GM20431 (cell line): ENCODE data around the gene SLC14A1.

Experiments used
- in situ Hi-C: fragments of 300-500 bp; cut with MseI, MboI; formaldehyde crosslinking; loops from one replicate; pipeline ENCODE4 v1.15.0; 2020; ENCODE audit warnings: low sequenced_read_pairs; ENCODE audit not compliant: unreplicated experiment

SLC14A1 gene

DNA sequence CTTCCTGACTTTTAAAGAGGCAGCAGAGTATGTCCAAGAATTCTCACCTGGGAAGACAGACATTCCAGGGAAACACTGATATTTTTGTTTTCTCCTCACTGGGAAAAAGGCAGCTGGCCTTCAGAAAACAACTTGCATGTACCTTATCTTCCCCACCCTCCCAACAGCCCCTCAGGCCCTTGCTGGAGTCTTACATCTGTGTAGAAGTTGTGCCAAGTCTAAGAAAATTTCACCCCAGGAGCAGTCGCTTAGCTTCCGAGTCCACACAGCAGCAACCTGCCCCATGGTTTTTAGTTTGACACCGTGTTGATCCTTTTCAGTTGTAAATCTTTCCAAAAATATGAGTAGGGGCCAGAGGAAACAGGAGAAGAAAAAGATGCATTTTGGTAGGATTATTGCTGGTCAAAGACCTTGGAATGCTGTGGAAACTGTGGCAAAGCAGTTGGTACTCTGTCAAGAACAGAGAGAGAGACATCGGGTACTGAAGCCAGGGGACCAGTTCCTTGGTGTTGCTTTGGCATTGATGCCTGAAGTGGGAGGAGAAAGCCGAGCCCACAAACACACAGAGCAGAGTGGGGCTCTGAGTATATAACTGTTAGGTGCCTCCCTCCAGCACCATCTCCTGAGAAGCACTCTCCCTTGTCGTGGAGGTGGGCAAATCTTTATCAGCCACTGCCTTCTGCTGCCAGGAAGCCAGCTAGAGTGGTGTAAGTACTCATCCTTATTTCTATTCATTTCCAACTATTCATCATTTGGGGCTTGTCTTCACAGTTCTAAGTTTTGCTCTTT lies at the start of gene SLC14A1:
Gene SLC14A1, plus strand, starts transcription at position 615 of the 789 bp plus-strand sequence. CDS start 6,140 bp downstream, outside the sequence.
- in situ Hi-C loops: no loop called here

DNA sequence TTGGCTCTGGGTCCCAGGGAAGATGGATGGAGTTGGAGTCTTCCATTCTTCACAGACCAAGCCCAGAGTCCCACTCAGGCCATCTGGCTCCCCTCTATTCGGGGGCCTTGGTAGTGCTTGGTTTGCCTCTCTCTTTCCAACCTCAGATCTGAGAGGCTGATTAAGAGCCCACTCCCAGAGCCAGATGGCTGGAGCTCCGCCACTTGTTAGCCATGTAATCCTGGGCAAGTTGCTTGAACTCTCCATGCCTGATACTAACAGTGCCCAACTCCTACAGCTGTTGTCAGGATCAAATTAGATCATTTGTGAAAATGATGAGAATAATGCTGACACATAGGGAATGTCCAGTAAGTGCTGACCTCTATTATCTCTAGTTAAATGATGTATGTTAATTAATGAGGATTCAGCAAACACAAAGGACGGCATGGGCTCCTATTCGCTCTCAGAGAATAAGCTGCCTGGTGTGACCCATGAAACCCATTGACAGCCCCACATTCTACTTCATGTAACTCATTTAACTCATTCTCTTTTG lies 46.6 kb upstream of the SLC14A1 start:
- in situ Hi-C loops: no loop called here

DNA sequence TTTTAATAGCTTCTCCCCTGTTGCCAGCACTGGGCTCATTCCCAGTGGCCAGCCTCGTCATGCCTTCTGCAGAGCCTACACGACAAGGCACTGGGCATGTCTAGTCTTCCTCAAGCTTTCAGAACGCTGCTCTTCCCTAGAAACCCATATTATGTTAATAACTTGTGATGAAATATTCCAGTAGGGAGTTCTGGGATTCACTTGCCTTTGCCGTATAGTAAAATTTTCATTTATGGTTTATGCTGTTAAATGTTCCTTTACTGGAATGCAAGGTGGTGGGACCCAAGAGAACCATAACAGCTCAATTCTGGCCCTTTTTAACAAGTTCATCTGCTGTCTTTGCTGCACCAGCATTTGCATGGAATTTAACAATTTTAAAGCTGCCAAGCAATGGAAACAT lies 45.5 kb upstream of the SLC14A1 start:
- in situ Hi-C loops: no loop called here

DNA sequence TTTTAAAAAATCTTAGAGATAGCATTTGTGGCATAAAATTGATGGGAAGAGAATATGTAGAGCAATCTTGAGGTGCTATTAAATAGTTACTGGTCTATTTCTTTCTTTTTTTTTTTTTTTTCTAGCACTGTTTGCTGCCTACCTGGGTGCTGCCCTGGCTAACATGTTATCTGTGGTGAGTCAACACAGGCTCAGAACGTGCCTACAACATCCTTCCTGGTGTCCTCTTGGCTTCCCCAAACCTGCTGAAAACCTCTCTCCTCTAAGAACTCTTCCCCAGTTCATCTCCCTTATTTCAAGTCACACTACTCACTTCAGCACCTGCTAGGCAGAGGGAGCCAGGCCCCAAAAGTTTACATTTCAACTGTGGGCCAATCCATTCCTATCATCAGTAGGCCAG lies 45.1 kb upstream of the SLC14A1 start:
- in situ Hi-C loops: no loop called here

DNA sequence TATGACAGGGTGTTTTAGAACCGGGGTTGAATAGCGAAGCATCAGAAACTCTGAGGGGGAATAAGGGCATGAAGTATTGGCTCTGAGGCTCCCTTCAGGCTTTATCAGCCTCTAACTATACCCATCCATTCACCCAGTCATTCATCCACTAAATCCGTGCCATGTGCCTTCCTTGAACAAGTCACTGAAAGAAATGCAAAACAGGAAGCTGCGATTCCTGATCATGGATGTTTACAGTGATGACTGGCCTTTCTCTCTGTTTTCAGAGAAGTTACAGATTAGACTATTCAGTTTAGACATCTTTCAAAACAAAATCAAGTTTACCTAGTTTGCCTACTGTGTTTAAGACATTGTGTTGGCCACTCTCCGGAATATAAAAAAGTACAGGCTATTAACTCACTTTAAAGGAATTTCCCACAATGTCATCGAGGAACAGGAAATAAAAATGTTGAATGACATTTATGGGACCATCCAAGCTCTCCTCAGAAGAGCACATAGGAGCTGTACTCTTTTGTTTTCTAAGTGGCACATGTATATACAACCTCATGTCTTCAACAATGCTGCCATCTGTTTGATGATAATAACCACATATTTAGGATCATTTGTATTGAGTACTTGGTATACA lies 43.8 kb upstream of the SLC14A1 start:
- in situ Hi-C loops: no loop called here

DNA sequence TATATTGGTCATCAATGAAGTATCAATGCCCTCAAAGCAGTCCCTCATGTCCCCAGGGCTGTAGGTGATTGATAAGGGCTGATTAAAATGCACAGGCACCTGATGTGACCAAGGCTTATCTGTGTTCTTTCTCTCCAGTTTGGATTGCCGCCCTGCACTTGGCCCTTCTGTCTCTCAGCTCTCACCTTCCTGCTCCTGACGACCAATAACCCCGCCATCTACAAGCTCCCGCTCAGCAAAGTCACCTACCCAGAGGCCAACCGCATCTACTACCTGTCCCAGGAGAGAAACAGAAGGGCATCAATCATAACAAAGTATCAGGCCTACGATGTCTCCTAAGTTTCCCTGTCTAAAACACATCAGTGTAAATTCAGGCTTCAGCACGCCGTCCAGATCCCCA lies 41.8 kb upstream of the SLC14A1 start:
- in situ Hi-C loops: no loop called here

DNA sequence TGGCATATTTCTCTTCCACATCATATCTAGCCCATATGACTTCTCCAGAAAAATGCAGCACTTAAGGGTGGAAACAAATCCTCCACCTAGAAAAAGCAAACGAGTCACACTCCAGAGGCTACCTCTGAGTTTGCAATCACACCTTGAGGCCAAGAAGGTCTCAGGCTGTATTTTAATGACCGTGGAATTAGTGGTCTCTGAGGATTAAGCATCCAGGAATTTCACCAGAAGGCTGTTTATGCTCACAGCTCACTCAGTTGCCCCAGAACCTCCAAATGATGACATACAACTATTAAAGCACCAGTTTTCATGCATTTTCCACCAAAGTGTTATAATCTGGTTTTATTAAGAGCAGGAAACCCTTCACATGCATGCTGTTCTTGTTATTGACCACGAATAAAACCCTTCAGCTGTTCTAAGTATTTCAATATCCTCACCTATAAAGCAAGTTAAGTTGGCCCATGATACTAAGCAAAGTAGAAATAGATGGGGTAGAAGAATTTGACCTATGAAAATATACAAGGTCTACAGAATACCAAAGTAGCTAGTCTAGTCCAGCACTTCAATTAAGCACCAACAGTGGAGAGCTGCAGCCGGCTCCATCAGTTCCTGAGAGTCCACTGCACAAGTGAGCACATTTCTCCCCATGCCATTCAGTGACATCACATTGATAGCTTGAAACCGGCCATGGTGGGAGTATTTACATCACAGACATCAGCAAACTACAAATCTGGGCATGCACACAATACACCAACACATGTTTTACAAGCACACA lies 39.5 kb upstream of the SLC14A1 start:
- in situ Hi-C loops: no loop called here

DNA sequence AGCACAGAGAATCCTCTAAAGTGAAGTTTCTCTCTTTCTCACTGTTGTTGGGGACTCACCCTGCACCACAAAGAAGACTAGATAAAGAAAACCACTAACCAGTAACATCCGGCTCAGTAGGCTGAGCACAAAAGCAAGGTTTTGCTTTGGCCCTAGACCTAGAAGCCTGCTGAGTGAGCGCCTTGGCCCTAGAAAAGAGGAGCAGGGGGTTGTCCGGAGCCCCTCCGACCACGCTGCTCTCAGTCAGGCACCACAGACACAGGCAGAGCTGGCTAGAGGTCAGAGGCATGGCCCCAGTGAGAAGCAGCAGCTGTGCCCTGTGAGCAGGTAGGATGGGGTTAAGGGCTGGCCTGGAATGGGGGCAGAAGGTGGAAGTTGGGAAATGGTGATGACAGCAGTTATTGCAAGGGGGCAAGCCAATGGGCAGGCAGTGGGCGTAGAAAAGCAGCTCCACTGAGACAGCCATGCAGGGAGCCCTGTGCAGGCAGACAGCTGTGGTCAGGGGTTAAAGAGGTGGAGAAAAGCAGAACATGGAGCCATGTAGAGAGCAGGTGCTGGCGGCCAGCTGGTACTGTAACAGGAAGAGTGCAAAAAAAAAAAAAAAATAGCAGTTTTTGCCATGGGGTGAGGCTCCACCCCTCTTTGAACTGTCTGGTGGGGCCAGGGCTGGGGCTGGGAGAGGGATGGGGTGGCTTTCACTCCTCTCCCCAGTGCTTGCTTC lies 36.9 kb upstream of the SLC14A1 start:
- in situ Hi-C loops: no loop called here

DNA sequence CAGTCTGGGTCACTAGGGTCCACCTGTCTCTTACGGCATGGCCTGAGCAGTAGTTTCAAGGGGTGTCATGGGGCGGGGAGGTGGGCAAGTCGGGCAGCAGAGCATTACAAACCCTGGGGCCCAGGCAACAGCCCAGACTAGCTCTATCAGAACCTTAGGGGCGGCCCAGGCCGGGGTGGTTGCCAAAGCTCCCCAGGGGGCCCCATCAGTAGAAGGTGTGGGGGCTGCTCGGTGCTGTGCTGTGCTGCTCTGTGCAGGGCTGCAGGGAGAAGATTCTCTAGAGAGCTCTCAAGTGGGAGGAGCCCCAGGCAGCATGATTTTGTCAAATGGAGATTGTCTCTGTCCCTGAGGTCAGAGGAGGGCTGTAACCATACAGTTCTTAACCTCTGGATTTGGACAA lies 36.4 kb upstream of the SLC14A1 start:
- in situ Hi-C loops: no loop called here

DNA sequence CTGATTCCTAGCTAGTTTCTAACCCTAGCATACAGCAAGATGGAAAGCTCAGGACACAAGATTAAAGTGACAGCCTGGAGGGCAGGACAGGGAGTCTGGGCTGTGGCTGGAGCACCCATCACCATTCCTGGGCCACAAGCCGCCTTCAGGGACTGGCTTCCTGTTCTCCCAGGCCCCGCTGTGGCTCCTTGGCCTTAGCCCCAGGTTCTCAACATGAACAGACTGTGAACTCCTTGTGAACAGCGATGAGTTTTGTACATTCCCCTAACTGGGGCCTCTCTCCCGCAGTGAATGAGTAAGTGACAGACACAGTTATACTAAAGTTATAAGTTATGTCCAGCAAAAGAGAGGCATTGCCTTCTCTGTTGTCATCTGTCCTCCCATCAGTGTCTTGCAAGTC lies 35.9 kb upstream of the SLC14A1 start:
- in situ Hi-C loops: no loop called here

DNA sequence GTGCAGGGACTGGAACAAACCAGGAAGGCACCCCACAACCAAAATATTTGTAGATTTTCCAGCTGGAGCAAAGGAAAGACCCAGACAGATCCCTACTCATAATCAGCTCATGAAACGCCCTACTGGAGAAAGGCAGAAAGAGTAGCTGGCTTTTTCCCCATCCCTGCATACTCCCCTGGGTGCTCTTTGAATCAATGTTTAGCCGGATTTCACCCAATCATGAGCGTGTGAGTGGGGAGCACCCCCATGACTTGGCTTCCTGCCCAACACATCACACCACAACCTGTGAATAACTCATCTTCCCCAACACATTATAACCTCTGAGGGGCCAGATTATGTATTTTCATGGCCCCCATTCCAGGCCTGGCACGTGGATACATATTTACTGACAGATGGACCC lies 35.1 kb upstream of the SLC14A1 start:
- in situ Hi-C loops: no loop called here

DNA sequence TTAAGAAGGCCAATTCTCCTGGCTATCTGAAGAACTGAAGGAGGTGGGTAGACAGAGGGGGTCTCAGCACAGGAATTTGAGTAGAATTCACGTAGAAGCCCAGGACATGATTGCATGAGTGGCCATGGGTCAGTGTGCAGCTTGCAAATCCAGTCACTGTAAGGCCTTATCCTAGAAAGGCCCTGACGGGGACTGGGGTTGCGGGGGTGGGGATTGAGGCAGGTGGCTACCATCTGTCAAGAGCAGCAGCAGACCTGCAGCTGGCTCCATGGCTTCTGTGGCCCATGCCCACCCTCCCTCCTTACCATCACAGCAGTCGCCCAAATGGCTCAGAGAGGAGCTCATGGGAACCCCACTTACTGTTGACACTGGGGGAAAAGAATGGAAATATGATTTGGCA lies 34.6 kb upstream of the SLC14A1 start:
- in situ Hi-C loops: no loop called here

DNA sequence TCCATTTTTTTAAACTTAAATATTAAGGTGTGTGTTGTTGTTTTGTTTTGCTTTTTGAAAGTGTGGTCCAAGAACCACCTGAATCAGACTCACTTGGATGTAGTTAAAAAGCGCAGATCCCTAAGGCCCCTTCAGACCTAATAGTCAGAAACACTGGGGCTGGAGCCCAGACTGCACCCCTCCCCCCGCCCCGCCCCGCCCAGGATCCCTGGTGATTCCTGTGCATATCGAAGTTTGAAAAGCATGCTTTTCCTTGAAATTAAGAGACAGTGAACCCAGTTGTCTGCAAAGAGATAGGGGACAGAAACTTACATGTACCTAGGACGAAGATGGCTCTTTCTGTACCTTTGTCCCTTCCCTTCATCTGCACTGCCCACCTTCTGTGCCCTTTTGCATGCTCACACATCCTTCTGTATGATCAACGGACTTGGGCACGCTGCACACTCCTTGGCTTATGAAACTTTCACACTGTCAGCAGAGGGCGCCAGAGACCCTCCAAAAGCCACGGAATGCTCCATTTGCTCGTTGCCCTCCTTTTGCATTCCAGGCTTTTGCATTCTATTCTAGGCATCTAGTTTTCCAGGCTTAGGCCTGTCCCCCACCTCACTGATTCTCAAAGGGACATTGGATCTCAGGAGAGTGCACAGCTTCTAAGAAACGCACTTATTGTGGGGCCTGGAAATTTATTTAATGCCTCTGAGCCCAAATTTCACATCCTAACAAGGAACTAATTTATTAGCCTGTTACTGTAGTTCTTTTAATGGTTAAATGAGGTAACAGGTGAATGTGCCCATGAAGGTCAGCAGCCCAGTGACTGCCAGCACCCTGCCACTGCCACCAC lies 32.8 kb upstream of the SLC14A1 start:
- in situ Hi-C loops: no loop called here

DNA sequence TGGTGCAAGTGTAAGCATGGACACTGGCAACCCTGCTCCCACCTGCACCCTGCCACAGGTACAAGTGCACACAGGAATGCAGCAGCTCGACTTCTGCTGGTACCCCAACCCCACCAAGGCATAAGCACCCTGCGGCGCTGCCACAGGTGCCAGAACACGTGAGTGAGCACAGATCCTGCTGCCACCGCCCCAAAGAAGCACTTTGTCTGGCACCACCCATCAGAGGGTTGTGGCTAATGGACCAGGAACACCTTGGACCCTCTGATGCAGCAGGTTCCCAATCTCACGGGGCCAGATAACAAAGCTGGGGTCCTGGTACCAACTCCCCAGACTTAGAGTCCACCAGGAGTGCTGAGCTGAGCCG lies 32.2 kb upstream of the SLC14A1 start:
- in situ Hi-C loops: no loop called here

DNA sequence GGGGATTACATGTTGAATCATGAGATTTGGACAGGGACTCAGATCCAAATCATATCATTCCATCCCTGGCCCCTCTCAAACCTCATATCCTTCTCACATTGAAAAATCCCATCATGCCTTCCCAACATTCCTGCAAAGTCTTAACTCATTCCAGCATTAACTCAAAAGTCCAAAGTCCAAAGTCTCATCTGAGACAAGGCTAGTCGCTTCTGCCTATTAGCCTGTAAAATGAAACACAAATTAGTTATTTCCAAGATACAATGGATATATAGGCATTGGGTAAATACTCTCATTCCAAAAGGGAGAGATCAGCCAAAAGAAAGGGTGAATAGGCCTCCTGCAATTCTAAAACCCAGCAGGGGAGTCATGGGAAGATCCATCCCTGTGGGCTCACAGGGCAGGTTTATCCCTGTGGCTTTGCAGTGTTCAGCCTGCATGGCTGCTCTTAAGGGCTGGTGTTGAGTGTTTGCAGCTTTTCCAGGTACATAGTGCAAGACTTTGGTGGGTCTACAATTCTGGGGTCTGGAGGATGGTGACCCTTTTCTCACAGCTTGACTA lies 21.2 kb upstream of the SLC14A1 start:
- in situ Hi-C loops: no loop called here

DNA sequence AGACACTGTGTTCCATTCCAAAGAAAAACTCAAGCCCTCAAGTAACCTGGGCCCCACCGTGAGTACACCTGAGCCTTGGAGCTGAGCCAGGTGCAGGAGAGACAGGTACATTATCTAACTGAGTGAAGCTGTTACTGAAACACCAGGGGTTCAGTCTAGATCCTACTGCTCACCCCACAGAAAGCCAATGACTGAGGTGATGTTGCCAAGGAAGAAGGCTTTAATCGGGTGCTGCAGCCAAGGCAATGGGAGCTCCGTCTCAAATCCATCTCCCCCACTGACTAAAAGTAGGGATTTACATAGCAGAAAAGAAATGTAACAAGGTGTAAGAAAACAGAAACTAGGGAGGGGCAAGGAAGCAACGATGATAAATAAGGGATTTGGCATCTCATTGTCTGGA lies 15.2 kb upstream of the SLC14A1 start:
- in situ Hi-C loops: no loop called here

DNA sequence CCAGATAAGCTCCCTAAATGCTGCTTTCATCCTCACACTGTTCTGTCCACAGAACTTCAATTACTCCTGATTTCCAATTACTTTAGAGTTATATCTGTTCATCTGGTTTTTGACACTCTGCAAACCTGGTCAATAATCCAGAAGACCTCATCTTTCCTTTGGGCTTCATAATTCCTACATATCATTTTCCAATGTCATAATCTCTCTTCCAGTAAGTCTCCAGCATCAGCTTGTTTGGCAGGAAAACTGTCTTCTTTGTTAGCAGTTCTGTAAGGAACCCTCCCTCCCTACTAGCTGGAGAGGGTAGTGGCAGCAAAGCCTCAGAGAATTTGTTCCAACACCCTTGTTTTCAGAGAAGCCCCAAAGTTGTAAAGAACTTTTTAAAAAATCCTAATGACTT lies 11.9 kb upstream of the SLC14A1 start:
- in situ Hi-C loops: no loop called here

DNA sequence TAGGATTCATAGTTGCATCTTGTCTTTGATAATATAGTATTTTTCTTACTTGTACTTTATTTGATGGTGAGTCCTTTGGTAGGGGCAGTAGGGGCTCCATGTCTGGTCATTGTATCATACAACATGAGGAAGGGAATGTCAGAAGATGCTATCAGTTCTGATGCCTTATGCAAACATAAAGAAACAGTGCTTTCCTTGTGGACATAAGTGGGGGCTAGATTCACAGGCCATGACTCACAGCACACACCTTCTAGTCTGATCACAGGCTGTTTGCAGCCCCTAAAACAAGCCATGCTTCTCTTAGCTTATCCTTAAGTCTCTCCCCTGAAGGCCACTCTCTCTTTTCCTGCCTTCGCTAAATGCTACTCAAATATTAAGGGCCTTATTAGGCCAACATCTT lies 10.7 kb upstream of the SLC14A1 start:
- in situ Hi-C loops: no loop called here

DNA sequence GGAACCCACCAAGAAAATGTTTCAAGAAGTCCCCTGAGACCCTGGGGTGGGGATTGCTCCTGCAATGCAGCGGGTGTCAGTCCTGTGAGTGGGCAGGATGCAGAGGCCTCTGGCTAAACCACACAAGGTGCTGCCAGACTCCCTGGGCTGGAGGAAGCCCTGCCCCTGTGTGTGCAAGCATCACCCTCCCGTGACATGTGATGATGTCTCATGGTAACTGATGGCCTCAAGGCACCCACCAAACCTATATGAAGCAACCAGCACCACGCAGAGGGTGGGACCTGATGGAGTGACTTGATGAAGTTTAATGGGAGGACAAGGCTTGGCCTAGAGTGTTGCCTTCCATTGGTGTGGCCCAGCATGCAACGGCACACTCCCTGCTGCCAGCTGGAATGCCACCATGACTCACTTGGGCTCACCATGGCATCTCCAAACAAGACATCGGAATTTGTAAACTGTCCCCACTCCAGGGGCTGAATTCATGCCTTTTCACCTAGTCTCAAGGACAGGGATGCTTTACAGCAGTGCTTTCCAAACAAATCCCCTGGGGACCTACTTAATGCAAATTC lies 8.7 kb upstream of the SLC14A1 start:
- in situ Hi-C loops: no loop called here
